DND-41 (cell line): Measurements from ENCODE around the gene CFAP77.

Experiments
- EZH2 ChIP-seq: IDR thresholded peaks from 3 replicates; pipeline ENCODE4 v1.6.1; 2012; ENCODE audit warnings: borderline replicate concordance, low read depth, mild to moderate bottlenecking, moderate library complexity, low read length, inconsistent platforms; ENCODE audit not compliant: severe bottlenecking
- TF ChIP-seq, protein P1 (sequence below): IDR thresholded peaks from 2 replicates; pipeline ENCODE4 v1.5.1; 2012; ENCODE audit warnings: borderline replicate concordance, low read length, moderate library complexity, mild to moderate bottlenecking; ENCODE audit not compliant: poor library complexity, severe bottlenecking; ENCODE audit errors: extremely low read depth

- TF ChIP-seq, protein P1, sequence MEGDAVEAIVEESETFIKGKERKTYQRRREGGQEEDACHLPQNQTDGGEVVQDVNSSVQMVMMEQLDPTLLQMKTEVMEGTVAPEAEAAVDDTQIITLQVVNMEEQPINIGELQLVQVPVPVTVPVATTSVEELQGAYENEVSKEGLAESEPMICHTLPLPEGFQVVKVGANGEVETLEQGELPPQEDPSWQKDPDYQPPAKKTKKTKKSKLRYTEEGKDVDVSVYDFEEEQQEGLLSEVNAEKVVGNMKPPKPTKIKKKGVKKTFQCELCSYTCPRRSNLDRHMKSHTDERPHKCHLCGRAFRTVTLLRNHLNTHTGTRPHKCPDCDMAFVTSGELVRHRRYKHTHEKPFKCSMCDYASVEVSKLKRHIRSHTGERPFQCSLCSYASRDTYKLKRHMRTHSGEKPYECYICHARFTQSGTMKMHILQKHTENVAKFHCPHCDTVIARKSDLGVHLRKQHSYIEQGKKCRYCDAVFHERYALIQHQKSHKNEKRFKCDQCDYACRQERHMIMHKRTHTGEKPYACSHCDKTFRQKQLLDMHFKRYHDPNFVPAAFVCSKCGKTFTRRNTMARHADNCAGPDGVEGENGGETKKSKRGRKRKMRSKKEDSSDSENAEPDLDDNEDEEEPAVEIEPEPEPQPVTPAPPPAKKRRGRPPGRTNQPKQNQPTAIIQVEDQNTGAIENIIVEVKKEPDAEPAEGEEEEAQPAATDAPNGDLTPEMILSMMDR: no peak
- no peak for TF ChIP-seq EZH2
Measured at GRCh38 chr9:132390966-132391365, 19.0 kb upstream of the CFAP77 start.
